ENCODE measurements around the gene LTB4R2. TPM values are rescaled to one million over a fixed set of nuclear protein-coding genes. Genes with fewer than 3 reads are reported as not detected.

The LTB4R2 gene
- total and polyA plus RNA-seq, 2 of the 8 experiments (the other 6 are each of a cell fraction or from before 2014, with no cell fraction given), result 5.3 to 6.7 TPM

DNA sequence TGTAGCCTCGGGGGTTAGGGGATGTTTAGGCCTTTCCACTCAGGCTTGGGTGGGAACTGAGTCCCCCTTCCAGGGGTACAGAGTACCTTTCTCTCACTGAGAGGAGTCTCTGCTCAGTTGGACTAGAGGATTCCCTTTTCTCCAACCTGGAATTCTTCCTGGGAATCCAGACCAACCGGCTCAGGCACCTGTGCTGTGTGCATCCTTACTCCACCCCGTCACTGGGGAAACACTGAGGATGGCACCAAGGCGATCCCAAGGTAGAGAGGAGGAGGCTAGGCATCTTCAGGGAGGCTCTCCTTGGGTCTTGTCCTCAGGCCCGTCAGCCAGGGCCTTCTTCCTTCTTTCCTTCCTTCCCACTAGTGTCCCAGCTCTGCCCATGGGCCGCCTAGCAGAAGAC, 46.1 kb upstream of the LTB4R2 start:
- Histone ChIP-seq H3K14ac (ENCODE audit: insufficient read length) (no peak overlapping the region), H3K23ac (ENCODE audit: insufficient read length) (no peak overlapping the region), H4K5ac (ENCODE audit: insufficient read length, low read depth, low read length) (no peak overlapping the region), H2BK5ac (ENCODE audit: low read depth, low read length) (no peak overlapping the region), H2AK5ac (ENCODE audit: low read depth, low read length) (no peak overlapping the region), H4K91ac (replicated peaks; ENCODE audit: insufficient read length, low read length) (no peak overlapping the region), H3K27me3 (replicated peaks in 1 of 4; ENCODE audit: control insufficient read depth in 3 of 4, extremely low read depth in 1 of 4, insufficient read depth in 3 of 4, low read length in 3 of 4) (no peaks in the 10 kb centered on the region), H2AFZ (ENCODE audit: low read length) (no peak overlapping the region), H3K79me1 (ENCODE audit: low read depth, low read length) (no peaks in the 10 kb centered on the region), H3K79me2 (ENCODE audit: control insufficient read depth in 1 of 2, insufficient read depth in 2 of 2, low read length in 2 of 2) (no peaks in the 10 kb centered on the region), H3K36me3 (ENCODE audit: control insufficient read depth in 2 of 4, insufficient read depth in 4 of 4, low read length in 3 of 4) (no peaks in the 10 kb centered on the region; a peak in 3 of 8 replicates), H3K4me1 (replicated peaks in 1 of 4; ENCODE audit: control insufficient read depth in 3 of 4, insufficient read depth in 4 of 4, low read length in 3 of 4) (peaks cover 0 to 2% (median 0%) of the 10 kb centered on the region in 4 experiments; a peak in 1 of 7 replicates), H3K9me3 (ENCODE audit: insufficient read depth in 2 of 2, low read depth in 1 of 2, low read length in 1 of 2) (no peaks in the 10 kb centered on the region), H3K4me3 (ENCODE audit: extremely low read depth in 1 of 4, insufficient read depth in 2 of 4, low read depth in 3 of 4, low read length in 4 of 4) (no peak overlapping the region), H3K23me2 (ENCODE audit: low read depth, low read length) (0 out of 2 replicates have a peak, but pooled peaks cover 1% of the 10 kb centered on the region), H3K4ac (replicated peaks; ENCODE audit: insufficient read length, low read depth, low read length) (no peak overlapping the region), H2BK12ac (ENCODE audit: low read depth, low read length) (0 out of 2 replicates have a peak overlapping the region, but pooled peaks have one; percentile 27), H4K8ac (ENCODE audit: extremely low read depth, insufficient read depth, low read length) (no peak overlapping the region; the same call in 1 of the 2 replicates), H4K20me1 (replicated peaks in 1 of 2; ENCODE audit: control insufficient read depth in 1 of 2, insufficient read depth in 2 of 2, low read length in 2 of 2) (peaks cover 0 to 2% of the 10 kb centered on the region in 2 experiments), H3K18ac (ENCODE audit: extremely low read depth, low read length) (no peak overlapping the region; the same call in 1 of the 2 replicates), H2BK120ac (replicated peaks; ENCODE audit: low read depth, low read length) (no peak overlapping the region), H2BK15ac (ENCODE audit: low read length) (no peak overlapping the region), H3K56ac (replicated peaks; ENCODE audit: insufficient read length, low read depth, low read length) (no peak overlapping the region), H3K9ac (replicated peaks in 1 of 4; ENCODE audit: extremely low read depth in 1 of 4, low read depth in 3 of 4, low read length in 3 of 4) (no peak overlapping the region), H3K27ac (ENCODE audit: low read depth, low read length) (no peak overlapping the region), H2BK20ac (ENCODE audit: low read length) (no peak overlapping the region), H3K4me2 (ENCODE audit: insufficient read depth in 1 of 2, low read depth in 2 of 2, low read length in 2 of 2) (no peak overlapping the region)
- FAIRE-seq, result no peak
- TF ChIP-seq, protein P1, sequence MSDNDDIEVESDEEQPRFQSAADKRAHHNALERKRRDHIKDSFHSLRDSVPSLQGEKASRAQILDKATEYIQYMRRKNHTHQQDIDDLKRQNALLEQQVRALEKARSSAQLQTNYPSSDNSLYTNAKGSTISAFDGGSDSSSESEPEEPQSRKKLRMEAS (IDR thresholded peaks at IDR 0.05), result no peak
- TF ChIP-seq PHF8 (conservative IDR thresholded peaks at IDR 0.05; ENCODE audit: low read depth, low read length), result no peak
- TF ChIP-seq CEBPB (IDR thresholded peaks at IDR 0.05; ENCODE audit: low read depth, low read length), result no peak
- TF ChIP-seq, protein P2, sequence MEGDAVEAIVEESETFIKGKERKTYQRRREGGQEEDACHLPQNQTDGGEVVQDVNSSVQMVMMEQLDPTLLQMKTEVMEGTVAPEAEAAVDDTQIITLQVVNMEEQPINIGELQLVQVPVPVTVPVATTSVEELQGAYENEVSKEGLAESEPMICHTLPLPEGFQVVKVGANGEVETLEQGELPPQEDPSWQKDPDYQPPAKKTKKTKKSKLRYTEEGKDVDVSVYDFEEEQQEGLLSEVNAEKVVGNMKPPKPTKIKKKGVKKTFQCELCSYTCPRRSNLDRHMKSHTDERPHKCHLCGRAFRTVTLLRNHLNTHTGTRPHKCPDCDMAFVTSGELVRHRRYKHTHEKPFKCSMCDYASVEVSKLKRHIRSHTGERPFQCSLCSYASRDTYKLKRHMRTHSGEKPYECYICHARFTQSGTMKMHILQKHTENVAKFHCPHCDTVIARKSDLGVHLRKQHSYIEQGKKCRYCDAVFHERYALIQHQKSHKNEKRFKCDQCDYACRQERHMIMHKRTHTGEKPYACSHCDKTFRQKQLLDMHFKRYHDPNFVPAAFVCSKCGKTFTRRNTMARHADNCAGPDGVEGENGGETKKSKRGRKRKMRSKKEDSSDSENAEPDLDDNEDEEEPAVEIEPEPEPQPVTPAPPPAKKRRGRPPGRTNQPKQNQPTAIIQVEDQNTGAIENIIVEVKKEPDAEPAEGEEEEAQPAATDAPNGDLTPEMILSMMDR (IDR thresholded peaks at IDR 0.05; ENCODE audit: control extremely low read depth in 1 of 3, insufficient read depth in 1 of 3, low read depth in 1 of 3, low read length in 3 of 3), result no peak
- TF ChIP-seq SAP30 (IDR thresholded peaks at IDR 0.05; ENCODE audit: insufficient read depth, insufficient replicate concordance, low read length), result no peak
- TF ChIP-seq TCF12 (IDR thresholded peaks at IDR 0.05; ENCODE audit: low read depth, low read length), result no peak
- no peak for TF ChIP-seq TEAD4 (IDR thresholded peaks at IDR 0.05; ENCODE audit: low read depth, low read length)
- 95% methylated on average over 5 of the region's 6 CpGs; no CpG with 5 or more reads in 1 of the 2 experiments for WGBS, 2 experiments (ENCODE audit: extremely low coverage in 1 of 2, insufficient coverage in 1 of 2, insufficient read length in 1 of 2, insufficient replicate concordance in 2 of 2, low coverage in 1 of 2, low lambda C conversion rate in 2 of 2, missing lambda C conversion rate in 1 of 2)
- CTCF ChIA-PET (ENCODE audit: partially characterized antibody), result interaction anchor here (0.7 to 6.2 kb wide), 7 partner anchors 8 to 68 kb away, joined by 3 to 30 read pairs (median 9); partner anchors contain the start of gene TINF2
- POLR2A ChIA-PET (ENCODE audit: partially characterized antibody), result interaction anchor here (0.8 to 2.5 kb wide), 8 partner anchors 11 to 161 kb away, joined by 3 to 12 read pairs (median 4); partner anchors contain the start of genes CIDEB and TINF2
- no peak for DNase-seq (ENCODE audit: low read depth in 1 of 2, low spot score in 2 of 2)
